HepG2 (cell line): Measurements from ENCODE around the gene SLC38A3. TPM values are rescaled to one million over a fixed set of nuclear protein-coding genes. Genes with fewer than 3 reads are reported as not detected.

ENCODE experiments used
- ATAC-seq: fragments of 200-7000 bp; cut with Tn5 transposase; 3 replicates; pipeline ENCODE4 v1.9.1; 2020; ENCODE audit warnings: mild to moderate bottlenecking, moderate library complexity
- BruUV-seq: library from RNA; stranded (reverse); fragments of 400-500 nt; replicated peaks from 2 replicates; lab custom pipeline; 2021; lab: Mats Ljungman, UMichigan
- CTCF ChIA-PET: fragments of 300-600 bp; formaldehyde crosslinking; extraction: SDS; loops from one replicate; lab custom pipeline; 2021; ENCODE audit warnings: low total read pairs, inconsistent platforms, low intra/inter-chr PET ratio; lab: Yijun Ruan, JAX
- POLR2A ChIA-PET: fragments of 350-600 bp; sonication (Branson Sonifier 250); formaldehyde crosslinking; loops from one replicate; lab custom pipeline; 2020; ENCODE audit warnings: antibody characterized with exemption, inconsistent platforms; lab: Yijun Ruan, JAX
- DNase-seq: peaks from one replicate; pipeline ENCODE4 v3.0.0-alpha.2; 2015; ENCODE audit warnings: low spot score
- FAIRE-seq: peaks from 3 replicates; lab custom pipeline; 2011; peaks lifted over from hg19 to GRCh38; lab: Jason Lieb, UNC
- H2AFZ ChIP-seq: one replicate; pipeline ENCODE4 v1.6.1; 2011; ENCODE audit warnings: low read length, inconsistent platforms
- H3K27ac ChIP-seq: fragments of 300-600 bp; 3 replicates; pipeline ENCODE4 v1.8.0; 2011; ENCODE audit warnings: mixed run types, mild to moderate bottlenecking, mixed read lengths, low read length, inconsistent platforms; ENCODE audit not compliant: insufficient read depth; ENCODE audit errors: extremely low read length
- H3K27me3 ChIP-seq, 2 experiments: fragments of 200-600 bp in 1 of 2; 2 replicates in 1 of 2; 3 replicates in 1 of 2; pipeline versions ENCODE4 v1.6.0 to v1.8.0; 2011; ENCODE audit warnings: low read length in 2 of 2, mild to moderate bottlenecking in 2 of 2, moderate library complexity in 2 of 2, inconsistent platforms in 1 of 2; ENCODE audit not compliant: insufficient read depth in 2 of 2, control insufficient read depth in 1 of 2
- H3K36me3 ChIP-seq, 2 experiments: fragments of 200-600 bp in 1 of 2; replicated peaks in 1 of 2; 2 replicates in 1 of 2; 3 replicates in 1 of 2; pipeline versions ENCODE4 v1.5.1 to v1.8.0; 2011; ENCODE audit warnings: low read length in 2 of 2, inconsistent platforms in 1 of 2; ENCODE audit not compliant: insufficient read depth in 2 of 2, control insufficient read depth in 1 of 2
- H3K4me1 ChIP-seq: 2 replicates; pipeline ENCODE4 v1.5.1; 2012; ENCODE audit warnings: low read length, inconsistent platforms; ENCODE audit not compliant: insufficient read depth
- H3K4me2 ChIP-seq: 2 replicates; pipeline ENCODE4 v1.6.0; 2011; ENCODE audit warnings: low read depth, low read length, inconsistent platforms
- H3K4me3 ChIP-seq, 3 experiments: fragments of 200-600 bp in 1 of 3; sonication (generic), shearing (Covaris generic) in 1 of 3; replicated peaks in 1 of 3; 2 replicates each; pipeline ENCODE4 v1.5.1; 2011 to 2016; ENCODE audit warnings: low read length in 3 of 3, inconsistent platforms in 2 of 3, low read depth in 2 of 3, mild to moderate bottlenecking in 2 of 3, control low read depth in 1 of 3, mixed read lengths in 1 of 3; ENCODE audit not compliant: insufficient read depth in 1 of 3
- H3K79me2 ChIP-seq: one replicate; pipeline ENCODE4 v1.6.1; 2011; ENCODE audit warnings: low read length, inconsistent platforms; ENCODE audit not compliant: insufficient read depth
- H3K9ac ChIP-seq: 2 replicates; pipeline ENCODE4 v1.6.0; 2011; ENCODE audit warnings: mild to moderate bottlenecking, low read depth, low read length, inconsistent platforms; ENCODE audit not compliant: insufficient read depth
- H3K9me3 ChIP-seq: 2 replicates; pipeline ENCODE4 v1.5.1; 2012; ENCODE audit warnings: mild to moderate bottlenecking, low read length
- H4K20me1 ChIP-seq: 2 replicates; pipeline ENCODE4 v1.6.0; 2011; ENCODE audit warnings: inconsistent platforms, mild to moderate bottlenecking, low read length, moderate library complexity; ENCODE audit not compliant: insufficient read depth
- AGO2 ChIP-seq: fragments of 200-400 bp; formaldehyde crosslinking; optimal IDR thresholded peaks from 2 replicates; pipeline ENCODE3; 2017; ENCODE audit warnings: mild to moderate bottlenecking, low read depth, low read length, moderate library complexity
- ARID2 ChIP-seq: sonication (generic); formaldehyde crosslinking; IDR thresholded peaks from 2 replicates; pipeline ENCODE4 v1.8.1; 2022; ENCODE audit warnings: mild to moderate bottlenecking, missing genetic modification reagents, borderline replicate concordance
- ERF ChIP-seq: IDR thresholded peaks from 2 replicates; pipeline ENCODE4 v1.6.1; 2018; ENCODE audit warnings: missing biosample characterization, missing genetic modification reagents
- EZH2 ChIP-seq: conservative IDR thresholded peaks from 2 replicates; pipeline ENCODE4 v1.6.1; 2012; ENCODE audit warnings: mild to moderate bottlenecking, low read depth, low read length, moderate library complexity
- MZF1 ChIP-seq: sonication (generic); formaldehyde crosslinking; IDR thresholded peaks from 2 replicates; pipeline ENCODE4 v1.8.1; 2023; ENCODE audit warnings: mild to moderate bottlenecking, missing genetic modification reagents, borderline replicate concordance
- NFATC3 ChIP-seq: sonication (generic); formaldehyde crosslinking; IDR thresholded peaks from 2 replicates; pipeline ENCODE4 v1.5.1; 2020; ENCODE audit warnings: mild to moderate bottlenecking, missing genetic modification reagents
- PCBP1 ChIP-seq: fragments of 200-400 bp; formaldehyde crosslinking; IDR thresholded peaks from 2 replicates; pipeline ENCODE4 v1.6.1; 2017; ENCODE audit warnings: mild to moderate bottlenecking, low read depth, low read length, borderline replicate concordance
- RFX3 ChIP-seq: IDR thresholded peaks from 2 replicates; pipeline ENCODE4 v1.6.1; 2016; ENCODE audit warnings: missing biosample characterization, missing genetic modification reagents
- SAFB2 ChIP-seq: sonication (generic); formaldehyde crosslinking; IDR thresholded peaks from 2 replicates; pipeline ENCODE4 v1.5.1; 2020; ENCODE audit warnings: missing genetic modification reagents, low read depth, mild to moderate bottlenecking, borderline replicate concordance
- SP4 ChIP-seq: sonication (generic); formaldehyde crosslinking; IDR thresholded peaks from 2 replicates; pipeline ENCODE4 v1.8.1; 2023; ENCODE audit warnings: mild to moderate bottlenecking, missing genetic modification reagents
- SPEN ChIP-seq: sonication (generic); formaldehyde crosslinking; IDR thresholded peaks from 2 replicates; pipeline ENCODE4 v1.5.1; 2020; ENCODE audit warnings: low read depth, mild to moderate bottlenecking, missing genetic modification reagents
- ZNF7 ChIP-seq: IDR thresholded peaks from 2 replicates; pipeline ENCODE4 v1.6.1; 2016; ENCODE audit warnings: missing biosample characterization, missing genetic modification reagents
- ZNF792 ChIP-seq: IDR thresholded peaks from 2 replicates; pipeline ENCODE4 v1.6.1; 2016
- ZNF891 ChIP-seq: sonication (generic); formaldehyde crosslinking; IDR thresholded peaks from 2 replicates; pipeline ENCODE4 v1.5.0; 2020; ENCODE audit warnings: mild to moderate bottlenecking, missing genetic modification reagents
- WGBS: methylation state at CpG from one replicate; pipeline ENCODE4 v1.1.6; 2017; ENCODE audit warnings: low lambda C conversion rate; 5-methylcytosine and 5-hydroxymethylcytosine counted together
- in situ Hi-C: cut with HindIII; loops from 2 replicates; pipeline ENCODE4 v1.10.0; 2017; ENCODE audit warnings: low pct_unique_long_range_greater_than_20kb; ENCODE audit not compliant: extremely low pct_ligation_motif_present
- intact Hi-C: fragments of 100-400 bp; cut with micrococcal nuclease; formaldehyde crosslinking; loops from one replicate; pipeline ENCODE4 v1.10.0; 2022; ENCODE audit not compliant: unreplicated experiment
- polyA plus RNA-seq, 8 experiments: library from polyadenylated mRNA; depleted of rRNA in 3 of 8; stranded (reverse) in 7 of 8; unstranded in 1 of 8; fragments of >200 nt; fragmentation: Illumina TruSeq in 4 of 8; extraction: Trizol in 4 of 8; gene quantifications; 2 replicates each; pipeline versions ENCODE4 v1.2.1 to v1.2.3, GENCODE V29; 2011 to 2016; ENCODE audit warnings: low read depth in 4 of 8, missing spikeins in 1 of 8, mixed read lengths in 1 of 8; ENCODE audit not compliant: insufficient read depth in 1 of 8
- total RNA-seq, 5 experiments: library from RNA; depleted of rRNA; stranded (reverse); fragments of >200 nt; fragmentation: Illumina TruSeq; extraction: Trizol; gene quantifications; 2 replicates each; pipeline ENCODE4 v1.2.3, GENCODE V29; 2016; ENCODE audit warnings: low read depth in 1 of 5
- TF ChIP-seq, protein P1 (sequence below): sonication (generic); formaldehyde crosslinking; IDR thresholded peaks from 2 replicates; pipeline ENCODE4 v1.8.0; 2023; ENCODE audit warnings: mild to moderate bottlenecking, missing genetic modification reagents
- TF ChIP-seq, protein P2 (sequence below): sonication (generic); formaldehyde crosslinking; conservative IDR thresholded peaks from 2 replicates; pipeline ENCODE4 v1.4.0; 2020; ENCODE audit warnings: missing genetic modification reagents
- TF ChIP-seq, protein P3 (sequence below): sonication (generic); formaldehyde crosslinking; IDR thresholded peaks from 2 replicates; pipeline ENCODE4 v1.5.0; 2020; ENCODE audit warnings: mild to moderate bottlenecking, missing genetic modification reagents
- TF ChIP-seq, protein P4 (sequence below): sonication (generic); formaldehyde crosslinking; IDR thresholded peaks from 2 replicates; pipeline ENCODE4 v1.4.0; 2020; ENCODE audit warnings: missing genetic modification reagents, borderline replicate concordance

SLC38A3 gene
- total and polyA plus RNA-seq, 2 of the 13 experiments (the other 11 are each of a cell fraction or from before 2014, with no cell fraction given): 29.8 to 164 TPM

DNA sequence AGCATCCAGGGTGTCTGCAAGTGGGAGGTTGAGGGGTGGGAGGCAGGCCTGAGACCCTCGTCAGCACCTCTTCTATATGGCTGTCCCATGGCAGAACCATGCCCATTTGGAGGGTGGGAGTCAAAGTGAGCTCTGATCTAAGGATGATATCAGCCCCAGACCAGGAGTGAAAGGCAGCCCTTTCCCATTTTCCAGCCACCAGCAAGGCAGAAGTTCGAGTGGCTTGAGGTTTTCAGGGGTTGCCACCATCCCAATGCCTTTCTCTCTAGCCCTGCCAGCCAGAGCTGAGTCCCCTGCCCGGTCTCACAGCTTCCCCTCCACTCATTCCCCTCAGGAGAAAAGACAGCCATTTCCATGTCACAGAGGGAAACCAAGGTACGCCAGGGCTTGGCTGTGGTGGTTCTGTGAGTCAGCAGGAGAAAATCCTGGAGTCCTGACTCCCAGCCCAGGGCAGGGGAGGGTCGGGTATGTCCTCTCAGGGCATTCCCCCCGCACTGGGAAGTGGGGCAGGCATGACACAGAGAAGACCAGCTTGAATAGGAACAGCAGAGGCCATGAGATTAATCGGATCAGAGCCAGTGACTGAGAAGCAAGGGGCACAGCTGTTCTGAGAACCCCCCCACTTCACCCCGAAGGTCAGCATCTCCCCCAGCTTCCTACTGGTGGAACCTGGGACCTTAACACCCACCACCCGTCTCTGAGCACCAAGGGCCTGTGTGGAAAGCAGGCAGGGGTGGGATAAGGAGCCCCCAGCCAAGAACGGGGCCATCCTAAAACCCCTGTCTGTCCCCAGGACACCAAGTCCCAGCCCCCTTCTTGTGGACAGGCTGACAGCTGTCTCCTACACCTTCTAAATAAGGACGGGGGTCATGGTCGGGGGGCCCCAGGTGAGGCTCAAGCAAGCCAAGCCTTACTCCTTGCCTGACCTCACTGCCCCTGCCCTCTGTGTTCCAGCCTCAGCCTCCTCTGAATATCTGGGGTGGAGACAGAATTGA, 965 bp upstream of the SLC38A3 start:
- peak overlapping the region; percentile 96 for H3K4me2 ChIP-seq
- no peaks in the 10 kb centered on the region for H3K9me3 ChIP-seq
- no peaks in the 10 kb centered on the region for H3K27me3 ChIP-seq
- H4K20me1 ChIP-seq: peaks cover 4% of the 10 kb centered on the region; the same call in 1 of the 2 replicates
- H3K4me3 ChIP-seq: peak overlapping the region; percentile 54 to 85 (median 69); a peak in 5 of 6 replicates
- intact Hi-C loops (no loop called here), in situ Hi-C loops (no loop called here)
- WGBS: 8% methylated on average over 7 of the region's 12 CpGs
- no peak for DNase-seq
- FAIRE-seq: no peak
- ATAC-seq: no peak
- H3K27ac ChIP-seq: peak overlapping the region; percentile 86
- H2AFZ ChIP-seq: no peak overlapping the region
- ChIA-PET POLR2A (interaction anchor here (0.7 to 15.7 kb wide), 22 partner anchors 9 to 117 kb away, joined by 3 to 844 read pairs (median 6); partner anchors contain the start of genes GNAI2, HYAL1, HYAL3 and IFRD2), CTCF (no interaction called here)
- peaks cover 35% of the 10 kb centered on the region for H3K79me2 ChIP-seq
- H3K4me1 ChIP-seq: peaks cover 72% of the 10 kb centered on the region
- BruUV-seq: TSS peak; percentile 42
- no peaks in the 10 kb centered on the region; a peak in 1 of 5 replicates for H3K36me3 ChIP-seq
- peak overlapping the region; percentile 77 for H3K9ac ChIP-seq
- TF ChIP-seq SAFB2 (CRISPR knock-in tag): no peak
- TF ChIP-seq, protein P1, sequence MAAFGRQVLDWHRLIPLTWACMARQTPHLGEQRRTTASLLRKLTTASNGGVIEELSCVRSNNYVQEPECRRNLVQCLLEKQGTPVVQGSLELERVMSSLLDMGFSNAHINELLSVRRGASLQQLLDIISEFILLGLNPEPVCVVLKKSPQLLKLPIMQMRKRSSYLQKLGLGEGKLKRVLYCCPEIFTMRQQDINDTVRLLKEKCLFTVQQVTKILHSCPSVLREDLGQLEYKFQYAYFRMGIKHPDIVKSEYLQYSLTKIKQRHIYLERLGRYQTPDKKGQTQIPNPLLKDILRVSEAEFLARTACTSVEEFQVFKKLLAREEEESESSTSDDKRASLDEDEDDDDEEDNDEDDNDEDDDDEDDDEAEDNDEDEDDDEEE (CRISPR knock-in tag): 0 out of 2 replicates have a peak, but pooled peaks have one; percentile 13
- TF ChIP-seq, protein P2, sequence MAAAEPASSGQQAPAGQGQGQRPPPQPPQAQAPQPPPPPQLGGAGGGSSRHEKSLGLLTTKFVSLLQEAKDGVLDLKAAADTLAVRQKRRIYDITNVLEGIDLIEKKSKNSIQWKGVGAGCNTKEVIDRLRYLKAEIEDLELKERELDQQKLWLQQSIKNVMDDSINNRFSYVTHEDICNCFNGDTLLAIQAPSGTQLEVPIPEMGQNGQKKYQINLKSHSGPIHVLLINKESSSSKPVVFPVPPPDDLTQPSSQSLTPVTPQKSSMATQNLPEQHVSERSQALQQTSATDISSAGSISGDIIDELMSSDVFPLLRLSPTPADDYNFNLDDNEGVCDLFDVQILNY (CRISPR knock-in tag): no peak
- TF ChIP-seq MZF1 (CRISPR knock-in tag): no peak
- TF ChIP-seq, protein P3, sequence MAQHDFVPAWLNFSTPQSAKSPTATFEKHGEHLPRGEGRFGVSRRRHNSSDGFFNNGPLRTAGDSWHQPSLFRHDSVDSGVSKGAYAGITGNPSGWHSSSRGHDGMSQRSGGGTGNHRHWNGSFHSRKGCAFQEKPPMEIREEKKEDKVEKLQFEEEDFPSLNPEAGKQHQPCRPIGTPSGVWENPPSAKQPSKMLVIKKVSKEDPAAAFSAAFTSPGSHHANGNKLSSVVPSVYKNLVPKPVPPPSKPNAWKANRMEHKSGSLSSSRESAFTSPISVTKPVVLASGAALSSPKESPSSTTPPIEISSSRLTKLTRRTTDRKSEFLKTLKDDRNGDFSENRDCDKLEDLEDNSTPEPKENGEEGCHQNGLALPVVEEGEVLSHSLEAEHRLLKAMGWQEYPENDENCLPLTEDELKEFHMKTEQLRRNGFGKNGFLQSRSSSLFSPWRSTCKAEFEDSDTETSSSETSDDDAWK (CRISPR knock-in tag): no peak
- TF ChIP-seq PCBP1: no peak
- no peak for TF ChIP-seq ERF (CRISPR knock-in tag)
- TF ChIP-seq, protein P4, sequence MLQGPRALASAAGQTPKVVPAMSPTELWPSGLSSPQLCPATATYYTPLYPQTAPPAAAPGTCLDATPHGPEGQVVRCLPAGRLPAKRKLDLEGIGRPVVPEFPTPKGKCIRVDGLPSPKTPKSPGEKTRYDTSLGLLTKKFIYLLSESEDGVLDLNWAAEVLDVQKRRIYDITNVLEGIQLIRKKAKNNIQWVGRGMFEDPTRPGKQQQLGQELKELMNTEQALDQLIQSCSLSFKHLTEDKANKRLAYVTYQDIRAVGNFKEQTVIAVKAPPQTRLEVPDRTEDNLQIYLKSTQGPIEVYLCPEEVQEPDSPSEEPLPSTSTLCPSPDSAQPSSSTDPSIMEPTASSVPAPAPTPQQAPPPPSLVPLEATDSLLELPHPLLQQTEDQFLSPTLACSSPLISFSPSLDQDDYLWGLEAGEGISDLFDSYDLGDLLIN (CRISPR knock-in tag): no peak
- no peak for TF ChIP-seq ARID2
- TF ChIP-seq EZH2: no peak
- 0 out of 2 replicates have a peak, but pooled peaks have one; percentile 6 for TF ChIP-seq ZNF891 (CRISPR knock-in tag)
- TF ChIP-seq ZNF7 (CRISPR knock-in tag): no peak
- no peak for TF ChIP-seq AGO2
- no peak for TF ChIP-seq NFATC3 (CRISPR knock-in tag)
- TF ChIP-seq ZNF792 (CRISPR knock-in tag): no peak
- TF ChIP-seq RFX3: no peak
- TF ChIP-seq SPEN (CRISPR knock-in tag): no peak
- peak; percentile 11; the same call in 1 of the 2 replicates for TF ChIP-seq SP4 (CRISPR knock-in tag)
